Heart right ventricle (tissue), 16 donors: ENCODE results near the gene KHDC1. TPM values are rescaled to one million over a fixed set of nuclear protein-coding genes. Genes with fewer than 3 reads are reported as not detected.

Source experiments
- ATAC-seq, 8 donors: fragments of 200-7000 bp; cut with Tn5 transposase; one replicate each; pipeline ENCODE4 v1.9.1; 2020; ENCODE audit warnings: mild to moderate bottlenecking in 8 of 8, moderate library complexity in 8 of 8, moderate number of reproducible peaks in 1 of 8
- DNase-seq, 2 donors: peaks; one replicate each; pipeline ENCODE4 v3.0.0-alpha.2; 2020
- H3K27ac ChIP-seq, 10 donors: fragments of 200-600 bp; sonication (generic) in 2 of 10; one replicate each; pipeline versions ENCODE4 v1.5.0 to v1.8.0; 2020 to 2022; ENCODE audit warnings: mild to moderate bottlenecking in 3 of 10
- H3K27me3 ChIP-seq, 7 donors: fragments of 200-600 bp; one replicate each; pipeline ENCODE4 v1.8.0; 2021 to 2022; ENCODE audit warnings: mild to moderate bottlenecking in 2 of 7
- H3K36me3 ChIP-seq, 9 donors: fragments of 200-600 bp; sonication (generic) in 1 of 9; one replicate each; pipeline versions ENCODE4 v1.5.0 to v1.8.0; 2020 to 2022; ENCODE audit warnings: mild to moderate bottlenecking in 2 of 9
- H3K4me1 ChIP-seq, 9 donors: fragments of 200-600 bp; sonication (generic) in 1 of 9; one replicate each; pipeline versions ENCODE4 v1.5.0 to v1.8.0; 2020 to 2022; ENCODE audit warnings: mild to moderate bottlenecking in 4 of 9
- H3K4me3 ChIP-seq, 10 donors: fragments of 200-600 bp; sonication (generic) in 2 of 10; one replicate each; pipeline versions ENCODE4 v1.5.0 to v1.8.0; 2020 to 2022; ENCODE audit warnings: mild to moderate bottlenecking in 7 of 10, moderate library complexity in 2 of 10
- H3K9me3 ChIP-seq, 11 donors: fragments of 200-600 bp in 10 of 11; sonication (generic) in 2 of 11; one replicate each; pipeline versions ENCODE4 v1.5.0 to v1.8.0; 2013 to 2022; ENCODE audit warnings: mild to moderate bottlenecking in 2 of 11, control low read depth in 1 of 11, moderate library complexity in 1 of 11
- CTCF ChIP-seq, 9 donors: fragments of 200-600 bp; sonication (generic) in 2 of 9; IDR thresholded peaks; one replicate each; pipeline versions ENCODE4 v1.5.0 to v1.8.0; 2021 to 2022; ENCODE audit warnings: antibody characterized with exemption in 9 of 9, mild to moderate bottlenecking in 5 of 9, moderate library complexity in 1 of 9
- WGBS, 2 donors: extraction: QIAGEN DNeasy Blood & Tissue Kit; methylation state at CpG; one replicate each; pipeline ENCODE4 v1.1.7; 2013; ENCODE audit warnings: inconsistent platforms in 1 of 2; 5-methylcytosine and 5-hydroxymethylcytosine counted together
- intact Hi-C, 10 donors: fragments of 100-400 bp; cut with DNase I; formaldehyde crosslinking; loops; one replicate each; pipeline versions ENCODE4 v1.11.1 to v1.14.2; 2022
- polyA plus RNA-seq, 2 donors: library from polyadenylated mRNA; stranded (reverse); fragments of 200-250 nt; gene quantifications; one replicate each; pipeline ENCODE4 v1.2.3, GENCODE V29; 2013
- total RNA-seq, 10 donors: library from RNA; stranded (reverse); fragmentation: NEBNext Ultra II Directional in 3 of 10; extraction: Animal tissue kit (Norgen Biotek cat#: 25700) in 3 of 10; gene quantifications; one replicate each; pipeline versions ENCODE4 v1.2.1 to v1.2.4, GENCODE V29; 2021 to 2023
- donor health status: Arrhythmogenic right ventricular cardiomyopathy.
- donor health status: ischemic (EF 13 %, LVEDD 7.1; RV severe dilation, severe dysfunction).
- donor health status: healthy with polysubstance abuse.
- donor health status: DM: no; HTN: yes; CAD: no.
- donor health status: DM: no; HTN: no; CAD: no.
- donor health status: ischemic (EF 25% LVEDD 6.9; RV normal size, moderate dysfunction).
- donor health status: ischemic (EF 25% LVEDD 5.7; RV mildly dilated, moderate dysfunction).
- donor health status: healthy.
- donor health status: DM: yes; HTN: yes; CAD: no.
- donor health status: Ischemic cardiomyopathy.
- donor health status: ischemic (EF 35%, LVEDD 5.7; RV mildly dilated, moderate dysfunction).
- donor health status: nonischemic (EF 11% LVEDD 7.7; RV severe dilation, severe dysfunction).
- donor health status: DM: yes; HTN: yes; CAD: no.
- donor health status: PGD.
- donor health status: ischemic (EF 29% LVEDD 5.4; RV normal size, mild dysfunction).
- donor health status: nonischemic (EF 23%, LVEDD 6.1; RV moderate dilation, normal function).

KHDC1 gene
- total and polyA plus RNA-seq, 12 donors = 0.51 to 2.8 (median 1.2) TPM

GRCh38 chr6:73233048-73233447, 29.9 kb downstream of the KHDC1 start:
- Histone ChIP-seq H3K27ac (no peak overlapping the region), H3K4me3 (no peak overlapping the region), H3K36me3 (no peaks in the 10 kb centered on the region), H3K4me1 (no peaks in the 10 kb centered on the region), H3K27me3 (no peaks in the 10 kb centered on the region), H3K9me3 (no peaks in the 10 kb centered on the region)
- intact Hi-C loops = no loop called here
- TF ChIP-seq CTCF (IDR thresholded peaks at IDR 0.05) = no peak
- ATAC-seq (no peak), DNase-seq (no peak)
- WGBS, 2 donors = 84 to 87% methylated on average over 6 of the region's 6 CpGs

- Histone ChIP-seq H3K9me3 (no peaks in the 10 kb centered on the region), H3K36me3 (no peaks in the 10 kb centered on the region), H3K27me3 (no peaks in the 10 kb centered on the region), H3K27ac (no peak overlapping the region), H3K4me3 (no peak overlapping the region), H3K4me1 (no peaks in the 10 kb centered on the region)
- intact Hi-C loops = no loop called here
- DNase-seq (no peak), ATAC-seq (no peak)
- TF ChIP-seq CTCF (IDR thresholded peaks at IDR 0.05) = no peak
- WGBS, 2 donors = 54 to 80% methylated on average over 1 of the region's 1 CpG
Observed at GRCh38 chr6:73231986-73232391, 31.0 kb downstream of the KHDC1 start.

- Histone ChIP-seq H3K27ac (no peak overlapping the region), H3K36me3 (no peaks in the 10 kb centered on the region), H3K27me3 (no peaks in the 10 kb centered on the region), H3K4me3 (no peak overlapping the region), H3K9me3 (no peaks in the 10 kb centered on the region), H3K4me1 (no peaks in the 10 kb centered on the region)
- intact Hi-C loops = no loop called here
- 88 to 97% methylated on average over 3 of the region's 3 CpGs for WGBS, 2 donors
- no peak for TF ChIP-seq CTCF (IDR thresholded peaks at IDR 0.05)
- ATAC-seq (no peak), DNase-seq (no peak)
Observed at GRCh38 chr6:73227606-73228255, 35.3 kb downstream of the KHDC1 start.

GRCh38 chr6:73225396-73225795, 37.6 kb downstream of the KHDC1 start, which contains the start of gene KHDC1L:
TSS of gene KHDC1L (minus strand) at chr6:73225496. CDS start at chr6:73225408, 88 bp downstream.
- no peak for TF ChIP-seq CTCF (IDR thresholded peaks at IDR 0.05)
- DNase-seq = no peak

More at GRCh38 chr6:73225396-73225795, 37.6 kb downstream of the KHDC1 start, which contains the start of gene KHDC1L:
- no peak for ATAC-seq
- H3K4me3 ChIP-seq = no peak within 1 kb of the TSS
- intact Hi-C loops = no loop called here
- H3K27me3 ChIP-seq = no peaks in the 10 kb centered on the region
- H3K27ac ChIP-seq = no peak within 1 kb of the TSS
- H3K9me3 ChIP-seq = no peaks in the 10 kb centered on the region
- no peaks in the 10 kb centered on the region for H3K36me3 ChIP-seq
- H3K4me1 ChIP-seq = no peaks in the 10 kb centered on the region
- WGBS, 2 donors = 81 to 93% methylated on average over 4 of the region's 4 CpGs
